K562 (cell line): Measurements from ENCODE around the gene RAB21. TPM values are rescaled to one million over a fixed set of nuclear protein-coding genes. Genes with fewer than 3 reads are reported as not detected.

Source experiments
- ATAC-seq: fragments of 200-7000 bp; cut with Tn5 transposase; 3 replicates; pipeline ENCODE4 v1.9.1; 2020; ENCODE audit warnings: moderate library complexity
- BruUV-seq: library from RNA; stranded (reverse); fragments of 400-500 nt; replicated peaks from 2 replicates; lab custom pipeline; 2021; lab: Mats Ljungman, UMichigan
- CTCF ChIA-PET: fragments of 300-600 bp; formaldehyde crosslinking; extraction: SDS; loops from one replicate; lab custom pipeline; 2021; ENCODE audit warnings: low intra/inter-chr PET ratio; lab: Yijun Ruan, JAX
- POLR2A ChIA-PET: fragments of 300-600, 350-650 bp; sonication (Branson Sonifier 250); formaldehyde crosslinking; extraction: SDS; loops from one replicate; lab custom pipeline; 2021; ENCODE audit warnings: antibody characterized with exemption, inconsistent platforms; lab: Yijun Ruan, JAX
- DNase-seq, 4 experiments: peaks; one replicate each; pipeline versions ENCODE4 v3.0.0 to v3.0.0-alpha.2; 2011 to 2018; ENCODE audit warnings: low spot score in 3 of 4, mixed read lengths in 3 of 4; ENCODE audit errors: extremely low read depth in 1 of 4
- FAIRE-seq: peaks from 2 replicates; lab custom pipeline; 2011; peaks lifted over from hg19 to GRCh38; lab: Jason Lieb, UNC
- H2AFZ ChIP-seq: 2 replicates; pipeline ENCODE4 v1.6.0; 2011; ENCODE audit warnings: low read depth, low read length, control low read depth, inconsistent platforms
- H3K27ac ChIP-seq: fragments of 200-600 bp; 3 replicates; pipeline ENCODE4 v1.8.0; 2011; ENCODE audit warnings: low read depth, mild to moderate bottlenecking, control low read depth, inconsistent platforms, low read length, moderate library complexity, mixed read lengths; ENCODE audit errors: extremely low read depth
- H3K27me3 ChIP-seq, 2 experiments: fragments of 300-600 bp in 1 of 2; 2 replicates in 1 of 2; 3 replicates in 1 of 2; pipeline versions ENCODE4 v1.6.0 to v1.8.0; 2011; ENCODE audit warnings: inconsistent platforms in 2 of 2, low read length in 2 of 2, mild to moderate bottlenecking in 1 of 2, mixed read lengths in 1 of 2, moderate library complexity in 1 of 2; ENCODE audit not compliant: control insufficient read depth in 2 of 2, insufficient read depth in 2 of 2
- H3K36me3 ChIP-seq: fragments of 300-600 bp; 3 replicates; pipeline ENCODE4 v1.8.0; 2011; ENCODE audit warnings: mild to moderate bottlenecking, low read length, inconsistent platforms; ENCODE audit not compliant: control insufficient read depth, insufficient read depth
- H3K4me1 ChIP-seq, 2 experiments: fragments of 200-600 bp in 1 of 2; replicated peaks in 1 of 2; 2 replicates in 1 of 2; 3 replicates in 1 of 2; pipeline versions ENCODE4 v1.5.1 to v1.8.0; 2011; ENCODE audit warnings: inconsistent platforms in 2 of 2, low read length in 2 of 2, mild to moderate bottlenecking in 1 of 2, mixed read lengths in 1 of 2, moderate library complexity in 1 of 2; ENCODE audit not compliant: control insufficient read depth in 2 of 2, insufficient read depth in 2 of 2
- H3K4me2 ChIP-seq: 2 replicates; pipeline ENCODE4 v1.6.1; 2011; ENCODE audit warnings: low read length, control low read depth, inconsistent platforms, mixed read lengths; ENCODE audit not compliant: insufficient read depth
- H3K4me3 ChIP-seq: fragments of 200-600 bp; sonication (generic), shearing (Covaris generic); 2 replicates; pipeline ENCODE4 v1.5.1; 2016; ENCODE audit warnings: control low read depth, inconsistent platforms
- H3K79me2 ChIP-seq: fragments of 200-600 bp; 3 replicates; pipeline ENCODE4 v1.8.0; 2011; ENCODE audit warnings: low read length, inconsistent platforms; ENCODE audit not compliant: control insufficient read depth, insufficient read depth
- H3K9ac ChIP-seq, 2 experiments: 2 replicates each; pipeline versions ENCODE4 v1.6.0 to v1.6.1; 2011; ENCODE audit warnings: low read depth in 2 of 2, low read length in 2 of 2, control low read depth in 1 of 2, inconsistent platforms in 1 of 2, mild to moderate bottlenecking in 1 of 2, mixed read lengths in 1 of 2; ENCODE audit not compliant: insufficient read depth in 1 of 2
- H3K9me1 ChIP-seq: one replicate; pipeline ENCODE4 v1.6.0; 2011; ENCODE audit warnings: inconsistent platforms, mild to moderate bottlenecking, low read length, moderate library complexity; ENCODE audit not compliant: control insufficient read depth, insufficient read depth
- H3K9me3 ChIP-seq: replicated peaks from 2 replicates; pipeline ENCODE4 v1.5.1; 2011; ENCODE audit warnings: low read depth, low read length, inconsistent platforms; ENCODE audit not compliant: control insufficient read depth, insufficient read depth
- H4K20me1 ChIP-seq: replicated peaks from 2 replicates; pipeline ENCODE4 v1.6.1; 2011; ENCODE audit warnings: low read length, inconsistent platforms, mixed read lengths; ENCODE audit not compliant: control insufficient read depth, insufficient read depth
- CBFB ChIP-seq: sonication (generic); formaldehyde crosslinking; IDR thresholded peaks from 2 replicates; pipeline ENCODE4 v1.4.0; 2020; ENCODE audit warnings: mild to moderate bottlenecking, missing genetic modification reagents
- GTF2E2 ChIP-seq: fragments of 200-800 bp; sonication (Bioruptor generic); IDR thresholded peaks from 2 replicates; pipeline ENCODE4 v1.6.1; 2016; ENCODE audit warnings: missing genetic modification characterization, missing compliant biosample characterization
- KAT2B ChIP-seq: IDR thresholded peaks from one replicate; pipeline ENCODE4 v1.6.1; 2012; ENCODE audit warnings: low read depth, mild to moderate bottlenecking, control low read depth, inconsistent platforms, low read length, moderate library complexity
- KLF16 ChIP-seq: IDR thresholded peaks from 2 replicates; pipeline ENCODE4 v1.6.1; 2016; ENCODE audit warnings: antibody characterized with exemption
- L3MBTL2 ChIP-seq: fragments of 450-650 bp; IDR thresholded peaks from 2 replicates; pipeline ENCODE4 v1.6.1; 2016; ENCODE audit warnings: mild to moderate bottlenecking, moderate library complexity
- MBD2 ChIP-seq: sonication (generic); IDR thresholded peaks from 2 replicates; pipeline ENCODE4 v1.6.1; 2016; ENCODE audit warnings: low read depth, borderline replicate concordance
- POLR2B ChIP-seq: fragments of 450-650 bp; IDR thresholded peaks from 2 replicates; pipeline ENCODE4 v1.6.1; 2018; ENCODE audit warnings: low read depth; ENCODE audit not compliant: partially characterized antibody
- PURB ChIP-seq: sonication (generic); formaldehyde crosslinking; IDR thresholded peaks from 2 replicates; pipeline ENCODE4 v1.9.0; 2021; ENCODE audit warnings: low read depth, mild to moderate bottlenecking, missing genetic modification reagents
- TEAD1 ChIP-seq, 2 experiments: fragments of 450-650 bp in 1 of 2; sonication (generic) in 1 of 2; formaldehyde crosslinking; IDR thresholded peaks; 2 replicates each; pipeline versions ENCODE4 v1.4.0 to v1.8.0; 2020 to 2022; ENCODE audit warnings: mild to moderate bottlenecking in 2 of 2, missing genetic modification reagents in 1 of 2
- ZBTB40 ChIP-seq, 2 experiments: fragments of 450-650 bp in 1 of 2; sonication (generic) in 1 of 2; formaldehyde crosslinking in 1 of 2; IDR thresholded peaks; 2 replicates each; pipeline versions ENCODE4 v1.7.1 to v1.9.0; 2016 to 2022; ENCODE audit warnings: inconsistent platforms in 1 of 2, mild to moderate bottlenecking in 1 of 2, missing genetic modification reagents in 1 of 2
- ZC3H11A ChIP-seq: IDR thresholded peaks from 2 replicates; pipeline ENCODE4 v1.6.1; 2012; ENCODE audit warnings: low read depth, low read length, improper control_type of control experiment
- WGBS: fragments of 100-300 bp; shearing (Covaris generic); methylation state at CpG from one replicate; pipeline ENCODE4 v1.1.6; 2016; ENCODE audit warnings: low coverage, mixed read lengths; ENCODE audit not compliant: insufficient coverage; ENCODE audit errors: missing lambda C conversion rate; 5-methylcytosine and 5-hydroxymethylcytosine counted together
- in situ Hi-C: fragments of 300-500 bp; cut with MboI; formaldehyde crosslinking; loops from 4 replicates; pipeline ENCODE4 v1.15.0; 2018; ENCODE audit warnings: inconsistent platforms, mixed read lengths
- intact Hi-C: fragments of 100-400 bp; cut with micrococcal nuclease; formaldehyde crosslinking; loops from 2 replicates; pipeline ENCODE4 v1.14.2; 2022
- polyA plus RNA-seq, 8 experiments: library from polyadenylated mRNA; depleted of rRNA in 4 of 8; stranded (reverse) in 5 of 8; unstranded in 3 of 8; fragments of >200 nt; fragmentation: Nextera tagmentation in 2 of 8; fragmentation: Illumina TruSeq in 1 of 8; extraction: Ambion mirVana in 2 of 8; extraction: Trizol in 1 of 8; gene quantifications; 2 replicates each; pipeline versions ENCODE4 v1.2.1 to v1.2.3, GENCODE V29; 2011 to 2014; ENCODE audit warnings: inconsistent platforms in 1 of 8, missing spikeins in 1 of 8
- total RNA-seq, 7 experiments: library from RNA; depleted of rRNA in 6 of 7; stranded (reverse); fragments of >200 nt in 6 of 7; fragmentation: Illumina TruSeq in 2 of 7; extraction: Trizol in 2 of 7; gene quantifications; 2 replicates each; pipeline versions ENCODE4 v1.2.1 to v1.2.3, GENCODE V29; 2011 to 2021; ENCODE audit warnings: low replicate concordance in 1 of 7
- TF ChIP-seq, protein P1 (sequence below), 2 experiments: fragments of 200-800 bp in 1 of 2; sonication (Bioruptor generic) in 1 of 2; sonication (generic) in 1 of 2; formaldehyde crosslinking in 1 of 2; IDR thresholded peaks in 1 of 2; conservative IDR thresholded peaks in 1 of 2; 2 replicates each; pipeline versions ENCODE4 v1.5.0 to v1.6.1; 2016 to 2020; ENCODE audit warnings: missing compliant biosample characterization in 1 of 2, missing genetic modification characterization in 1 of 2, missing genetic modification reagents in 1 of 2

Gene RAB21
- total and polyA plus RNA-seq, 9 of the 15 experiments (the other 6 are each of a cell fraction or from before 2014, with no cell fraction given), result 5.3 to 45.6 (median 19.6) TPM

DNA sequence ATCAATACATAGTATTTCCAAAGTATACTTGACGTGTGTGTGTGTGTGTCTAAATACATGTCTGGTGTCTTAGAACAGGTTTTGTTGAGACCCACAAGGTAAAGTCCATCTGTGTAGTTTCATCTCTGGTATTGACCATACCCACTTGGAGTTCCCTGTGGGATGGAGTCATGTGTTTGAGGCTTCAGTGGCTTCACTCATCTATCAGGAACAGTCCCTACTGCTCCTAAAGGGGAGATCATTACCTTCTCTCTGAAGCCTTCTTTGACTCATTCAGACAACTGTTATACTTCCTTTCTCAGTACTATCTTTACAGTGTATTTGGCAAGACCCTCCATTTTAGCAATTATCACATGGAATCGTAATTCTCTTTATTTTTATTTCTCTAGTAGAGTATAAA lies 14.2 kb downstream of the RAB21 start:
- Histone ChIP-seq H3K79me2 (peaks cover 65% of the 10 kb centered on the region), H3K9me3 (no peaks in the 10 kb centered on the region), H3K4me2 (no peak overlapping the region), H4K20me1 (no peaks in the 10 kb centered on the region), H2AFZ (no peak overlapping the region), H3K9ac (no peak overlapping the region), H3K27me3 (no peaks in the 10 kb centered on the region), H3K4me1 (peaks cover 0 to 2% of the 10 kb centered on the region in 2 experiments; a peak in 2 of 5 replicates), H3K36me3 (peaks cover 35% of the 10 kb centered on the region), H3K9me1 (no peaks in the 10 kb centered on the region), H3K4me3 (no peak overlapping the region), H3K27ac (no peak overlapping the region)
- no TSS peak for BruUV-seq
- TF ChIP-seq MBD2, result no peak
- TF ChIP-seq KAT2B, result no peak
- TF ChIP-seq, protein P1, sequence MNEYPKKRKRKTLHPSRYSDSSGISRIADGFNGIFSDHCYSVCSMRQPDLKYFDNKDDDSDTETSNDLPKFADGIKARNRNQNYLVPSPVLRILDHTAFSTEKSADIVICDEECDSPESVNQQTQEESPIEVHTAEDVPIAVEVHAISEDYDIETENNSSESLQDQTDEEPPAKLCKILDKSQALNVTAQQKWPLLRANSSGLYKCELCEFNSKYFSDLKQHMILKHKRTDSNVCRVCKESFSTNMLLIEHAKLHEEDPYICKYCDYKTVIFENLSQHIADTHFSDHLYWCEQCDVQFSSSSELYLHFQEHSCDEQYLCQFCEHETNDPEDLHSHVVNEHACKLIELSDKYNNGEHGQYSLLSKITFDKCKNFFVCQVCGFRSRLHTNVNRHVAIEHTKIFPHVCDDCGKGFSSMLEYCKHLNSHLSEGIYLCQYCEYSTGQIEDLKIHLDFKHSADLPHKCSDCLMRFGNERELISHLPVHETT (CRISPR knock-in tag; conservative IDR thresholded peaks at IDR 0.05 in 1 of 2, IDR thresholded peaks at IDR 0.05 in 1 of 2), result no peak
- TF ChIP-seq CBFB (CRISPR knock-in tag), result no peak
- no peak for TF ChIP-seq GTF2E2 (tag)
- TF ChIP-seq ZC3H11A, result no peak
- TF ChIP-seq TEAD1 (CRISPR knock-in tag; IDR thresholded peaks at IDR 0.05), result no peak
- no peak for TF ChIP-seq PURB (CRISPR knock-in tag)
- no peak for TF ChIP-seq POLR2B
- no peak for TF ChIP-seq KLF16
- no peak for TF ChIP-seq ZBTB40 (IDR thresholded peaks at IDR 0.05)
- no peak for TF ChIP-seq ZBTB40 (CRISPR knock-in tag; IDR thresholded peaks at IDR 0.05)
- no peak for TF ChIP-seq L3MBTL2
- DNase-seq, result no peak
- ChIA-PET CTCF (no interaction called here), POLR2A (interaction anchor here (1.0 kb wide), 1 partner anchor 15 kb away, joined by 3 read pairs; the partner anchor contains the start of gene RAB21)
- ATAC-seq, result peak; percentile 53; the same call in 2 of the 3 replicates
- FAIRE-seq, result no peak
- intact Hi-C loops, result no loop called here
- in situ Hi-C loops, result no loop called here
- WGBS, result 85% methylated on average over 2 of the region's 2 CpGs
